Renal pelvis (tissue), 4 donors: Measurements from ENCODE around the gene NAV3. TPM values are rescaled to one million over a fixed set of nuclear protein-coding genes. Genes with fewer than 3 reads are reported as not detected.
A peak's percentile ranks its signal among the peaks of the same experiment; 100 is the strongest.

Experiments used
- DNase-seq: peaks from one replicate; pipeline ENCODE4 v3.0.0-alpha.2; 2013
- polyA plus RNA-seq, 3 donors: library from polyadenylated mRNA; unstranded; fragments of 120-200 nt; gene quantifications; one replicate each; pipeline ENCODE4 v1.2.1, GENCODE V29; 2013; ENCODE audit not compliant: insufficient read length in 3 of 3

The NAV3 gene
- polyA plus RNA-seq, 3 donors: 8.0 to 10.7 (median 9.4) TPM

GRCh38 chr12:77841521-77841920 lies 10.8 kb downstream of the NAV3 start:
- no peak for DNase-seq

- no peak for DNase-seq
These were observed 11.7 kb downstream of the NAV3 start for GRCh38 chr12:77842430-77842829.

GRCh38 chr12:77845831-77846230 lies 15.1 kb downstream of the NAV3 start:
- DNase-seq: no peak

- no peak for DNase-seq
These were observed 16.4 kb downstream of the NAV3 start for GRCh38 chr12:77847060-77847541.

- DNase-seq: peak; percentile 58
These were observed 17.2 kb downstream of the NAV3 start for GRCh38 chr12:77847680-77848431.

GRCh38 chr12:77850129-77850528 lies 19.4 kb downstream of the NAV3 start:
- no peak for DNase-seq

- no peak for DNase-seq
These were observed 20.0 kb downstream of the NAV3 start for GRCh38 chr12:77850698-77851097.

GRCh38 chr12:77855548-77855947 lies 24.9 kb downstream of the NAV3 start:
- DNase-seq: no peak

GRCh38 chr12:77861317-77861716 lies 30.6 kb downstream of the NAV3 start:
- DNase-seq: no peak

- DNase-seq: no peak
These were observed 34.5 kb downstream of the NAV3 start for GRCh38 chr12:77865178-77865577.

- DNase-seq: no peak
These were observed 48.2 kb downstream of the NAV3 start for GRCh38 chr12:77878901-77879300.

- no peak for DNase-seq
These were observed 52.0 kb downstream of the NAV3 start for GRCh38 chr12:77882709-77883108.

GRCh38 chr12:77888611-77889010 lies 57.9 kb downstream of the NAV3 start:
- DNase-seq: no peak

- peak; percentile 10 for DNase-seq
These were observed 60.9 kb downstream of the NAV3 start for GRCh38 chr12:77891518-77892147.

- DNase-seq: peak; percentile 8
These were observed 63.2 kb downstream of the NAV3 start for GRCh38 chr12:77893918-77894317.

- no peak for DNase-seq
These were observed 63.9 kb downstream of the NAV3 start for GRCh38 chr12:77894556-77894955.

- no peak for DNase-seq
These were observed 65.0 kb downstream of the NAV3 start for GRCh38 chr12:77895699-77896098.

GRCh38 chr12:77907936-77908335 lies 77.2 kb downstream of the NAV3 start:
- no peak for DNase-seq

GRCh38 chr12:77914081-77914488 lies 83.4 kb downstream of the NAV3 start:
- DNase-seq: peak; percentile 27

- no peak for DNase-seq
These were observed 84.4 kb downstream of the NAV3 start for GRCh38 chr12:77915071-77915600.

GRCh38 chr12:77916276-77916675 lies 85.6 kb downstream of the NAV3 start:
- no peak for DNase-seq

GRCh38 chr12:77918046-77918445 lies 87.4 kb downstream of the NAV3 start:
- DNase-seq: no peak

- DNase-seq: no peak
These were observed 88.8 kb downstream of the NAV3 start for GRCh38 chr12:77919450-77919849.
